Activated CD8-positive, alpha-beta T cell treated with anti-CD3 and anti-CD28 coated beads for 36 hours (primary cell): Measurements from ENCODE around the gene IFITM10. TPM values are rescaled to one million over a fixed set of nuclear protein-coding genes. Genes with fewer than 3 reads are reported as not detected.
A peak's percentile ranks its signal among the peaks of the same experiment; 100 is the strongest.

ENCODE experiments used
- ATAC-seq: fragments of 200-7000 bp; cut with Tn5 transposase; one replicate; pipeline ENCODE4 v1.10.0; 2021; ENCODE audit warnings: mild to moderate bottlenecking, moderate library complexity
- CTCF ChIA-PET: fragments of 350-600 bp; sonication (Branson Sonifier 250); formaldehyde crosslinking; loops from one replicate; lab custom pipeline; 2021; ENCODE audit warnings: antibody characterized with exemption; lab: Charles Lee
- POLR2A ChIA-PET: fragments of 350-600 bp; sonication (Branson Sonifier 250); formaldehyde crosslinking; loops from one replicate; lab custom pipeline; 2021; ENCODE audit warnings: antibody characterized with exemption; lab: Charles Lee
- DNase-seq: peaks from one replicate; pipeline ENCODE4 v3.0.0-alpha.2; 2020
- H3K27ac Mint-ChIP-seq: one replicate; pipeline ENCODE4 v1.8.0; 2021; ENCODE audit warnings: mild to moderate bottlenecking, mixed read lengths
- H3K27me3 Mint-ChIP-seq: one replicate; pipeline ENCODE4 v1.8.0; 2021; ENCODE audit warnings: mixed read lengths
- H3K36me3 Mint-ChIP-seq: one replicate; pipeline ENCODE4 v1.8.0; 2021; ENCODE audit warnings: low read depth, mixed read lengths
- H3K4me1 Mint-ChIP-seq: one replicate; pipeline ENCODE4 v1.8.0; 2021; ENCODE audit warnings: low read depth, mixed read lengths
- H3K4me3 Mint-ChIP-seq: one replicate; pipeline ENCODE4 v1.8.0; 2021; ENCODE audit warnings: mild to moderate bottlenecking, moderate library complexity, mixed read lengths
- H3K9me3 Mint-ChIP-seq: one replicate; pipeline ENCODE4 v1.8.0; 2021; ENCODE audit warnings: mixed read lengths
- CTCF ChIP-seq: fragments of 200-600 bp; IDR thresholded peaks from one replicate; pipeline ENCODE4 v1.8.0; 2022; ENCODE audit warnings: antibody characterized with exemption, mild to moderate bottlenecking
- intact Hi-C: fragments of 100-400 bp; cut with micrococcal nuclease; formaldehyde crosslinking; loops from one replicate; pipeline ENCODE4 v1.10.0; 2022
- total RNA-seq, 2 experiments: library from RNA; stranded (reverse); gene quantifications; one replicate each; pipeline ENCODE4 v1.2.3, GENCODE V29; 2021

IFITM10 gene
- total RNA-seq, 2 experiments from 2014 or later = 0.07 to 0.31 TPM

GRCh38 chr11:1774886-1775285, 24.5 kb upstream of the IFITM10 start:
- H3K27me3 Mint-ChIP-seq = no peaks in the 10 kb centered on the region
- H3K4me3 Mint-ChIP-seq = no peak overlapping the region
- CTCF ChIA-PET = no interaction called here
- POLR2A ChIA-PET = no interaction called here
- H3K9me3 Mint-ChIP-seq = no peaks in the 10 kb centered on the region
- TF ChIP-seq CTCF = no peak
- H3K4me1 Mint-ChIP-seq = peaks cover 14% of the 10 kb centered on the region
- intact Hi-C loops = no loop called here
- H3K27ac Mint-ChIP-seq = no peak overlapping the region
- ATAC-seq (no peak), DNase-seq (no peak)
- no peaks in the 10 kb centered on the region for H3K36me3 Mint-ChIP-seq

GRCh38 chr11:1773994-1774550, 23.7 kb upstream of the IFITM10 start:
- no peaks in the 10 kb centered on the region for H3K27me3 Mint-ChIP-seq
- intact Hi-C loops = no loop called here
- H3K36me3 Mint-ChIP-seq = no peaks in the 10 kb centered on the region
- DNase-seq = no peak
- ChIA-PET CTCF (interaction anchor here (1.8 kb wide), 1 partner anchor 80 kb away, joined by 7 read pairs; no protein-coding TSS in a partner anchor), POLR2A (interaction anchor here (1.9 kb wide), 1 partner anchor 17 kb away, joined by 5 read pairs; no protein-coding TSS in a partner anchor)
- H3K4me1 Mint-ChIP-seq = peaks cover 14% of the 10 kb centered on the region
- no peak for ATAC-seq
- H3K27ac Mint-ChIP-seq = no peak overlapping the region
- no peak overlapping the region for H3K4me3 Mint-ChIP-seq
- TF ChIP-seq CTCF = no peak
- H3K9me3 Mint-ChIP-seq = no peaks in the 10 kb centered on the region

- H3K9me3 Mint-ChIP-seq = no peaks in the 10 kb centered on the region
- H3K4me3 Mint-ChIP-seq = no peak overlapping the region
- H3K27me3 Mint-ChIP-seq = no peaks in the 10 kb centered on the region
- TF ChIP-seq CTCF = no peak
- no peak overlapping the region for H3K27ac Mint-ChIP-seq
- H3K4me1 Mint-ChIP-seq = peaks cover 14% of the 10 kb centered on the region
- ATAC-seq (no peak), DNase-seq (no peak)
- POLR2A ChIA-PET = interaction anchor here (0.6 to 1.9 kb wide), 2 partner anchors 16 to 1090 kb away, joined by 4 to 5 read pairs; no protein-coding TSS in a partner anchor
- CTCF ChIA-PET = interaction anchor here (1.1 to 1.8 kb wide), 3 partner anchors 16 to 121 kb away, joined by 3 to 7 read pairs (median 4); no protein-coding TSS in a partner anchor
- H3K36me3 Mint-ChIP-seq = no peaks in the 10 kb centered on the region
- intact Hi-C loops = no loop called here
These were observed 23.0 kb upstream of the IFITM10 start for GRCh38 chr11:1773131-1773993.

- Mint-ChIP-seq H3K27me3 (no peaks in the 10 kb centered on the region), H3K36me3 (no peaks in the 10 kb centered on the region), H3K4me3 (peak overlapping the region; percentile 18), H3K27ac (peak overlapping the region; percentile 75), H3K4me1 (peaks cover 18% of the 10 kb centered on the region), H3K9me3 (no peaks in the 10 kb centered on the region)
- DNase-seq (peak; percentile 77), ATAC-seq (peak; percentile 96)
- TF ChIP-seq CTCF = no peak
- CTCF ChIA-PET = interaction anchor here (1.1 to 2.2 kb wide), 4 partner anchors 15 to 120 kb away, joined by 3 to 10 read pairs (median 6); no protein-coding TSS in a partner anchor
- intact Hi-C loops = no loop called here
- POLR2A ChIA-PET = interaction anchor here (0.6 to 1.9 kb wide), 3 partner anchors 11 to 1090 kb away, joined by 3 to 5 read pairs (median 4); no protein-coding TSS in a partner anchor
These were observed 22.1 kb upstream of the IFITM10 start for GRCh38 chr11:1772270-1773130.
